Nephron (organoid): ENCODE results near the gene OTULINL.

Experiments used
- H3K27ac Mint-ChIP-seq, 3 experiments: 2 replicates each; pipeline ENCODE4 v1.8.0; 2020; ENCODE audit warnings: mixed read lengths in 3 of 3, mild to moderate bottlenecking in 2 of 3, moderate library complexity in 1 of 3
- H3K27me3 Mint-ChIP-seq: 2 replicates; pipeline ENCODE4 v1.8.0; 2021; ENCODE audit warnings: low read depth, mild to moderate bottlenecking, moderate library complexity, mixed read lengths
- H3K36me3 Mint-ChIP-seq: 2 replicates; pipeline ENCODE4 v1.8.0; 2020; ENCODE audit warnings: low read depth, mixed read lengths
- H3K4me1 Mint-ChIP-seq: 2 replicates; pipeline ENCODE4 v1.8.0; 2020; ENCODE audit warnings: mixed read lengths
- H3K4me3 Mint-ChIP-seq, 3 experiments: 2 replicates each; pipeline ENCODE4 v1.8.0; 2020; ENCODE audit warnings: mild to moderate bottlenecking in 3 of 3, mixed read lengths in 3 of 3, moderate library complexity in 2 of 3
- H3K9me3 Mint-ChIP-seq: 2 replicates; pipeline ENCODE4 v1.8.0; 2020; ENCODE audit warnings: mixed read lengths
- CTCF ChIP-seq, 3 experiments: fragments of 200-600 bp; sonication (generic); IDR thresholded peaks; one replicate each; pipeline ENCODE4 v1.5.0; 2021; ENCODE audit warnings: antibody characterized with exemption in 3 of 3; ENCODE audit not compliant: unreplicated experiment in 3 of 3

OTULINL gene

GRCh38 chr5:14572836-14573235, 8.8 kb upstream of the OTULINL start:
- no peaks in the 10 kb centered on the region for H3K36me3 Mint-ChIP-seq
- H3K4me1 Mint-ChIP-seq: no peaks in the 10 kb centered on the region
- peaks cover 5% of the 10 kb centered on the region for H3K9me3 Mint-ChIP-seq
- TF ChIP-seq CTCF (IDR thresholded peaks at IDR 0.05; ENCODE audit: unreplicated experiment in 3 of 3): no peak
- H3K27me3 Mint-ChIP-seq: peaks cover 3% of the 10 kb centered on the region
- no peak overlapping the region for H3K27ac Mint-ChIP-seq
- H3K4me3 Mint-ChIP-seq: no peak overlapping the region

GRCh38 chr5:14574096-14574495, 7.5 kb upstream of the OTULINL start:
- H3K4me3 Mint-ChIP-seq: no peak overlapping the region
- H3K36me3 Mint-ChIP-seq: no peaks in the 10 kb centered on the region

GRCh38 chr5:14574891-14575508, 6.6 kb upstream of the OTULINL start:
- Mint-ChIP-seq H3K4me3 (no peak overlapping the region), H3K36me3 (no peaks in the 10 kb centered on the region), H3K4me1 (no peaks in the 10 kb centered on the region), H3K27ac (no peak overlapping the region), H3K9me3 (no peaks in the 10 kb centered on the region), H3K27me3 (peaks cover 22% of the 10 kb centered on the region)
- no peak for TF ChIP-seq CTCF (IDR thresholded peaks at IDR 0.05; ENCODE audit: unreplicated experiment in 3 of 3)

More at GRCh38 chr5:14574096-14574495, 7.5 kb upstream of the OTULINL start:
- Mint-ChIP-seq H3K4me1 (no peaks in the 10 kb centered on the region), H3K27ac (no peak overlapping the region), H3K27me3 (peaks cover 13% of the 10 kb centered on the region), H3K9me3 (peaks cover 4% of the 10 kb centered on the region)
- TF ChIP-seq CTCF (IDR thresholded peaks at IDR 0.05; ENCODE audit: unreplicated experiment in 3 of 3): no peak

- peaks cover 7% of the 10 kb centered on the region for H3K4me1 Mint-ChIP-seq
These were observed 5.4 kb upstream of the OTULINL start for GRCh38 chr5:14576206-14576605.

GRCh38 chr5:14577079-14577725, 4.4 kb upstream of the OTULINL start:
- no peak for TF ChIP-seq CTCF (IDR thresholded peaks at IDR 0.05; ENCODE audit: unreplicated experiment in 3 of 3)
- Mint-ChIP-seq H3K4me3 (no peak overlapping the region), H3K36me3 (no peaks in the 10 kb centered on the region), H3K9me3 (no peaks in the 10 kb centered on the region), H3K4me1 (peaks cover 7% of the 10 kb centered on the region), H3K27me3 (peaks cover 34% of the 10 kb centered on the region), H3K27ac (no peak overlapping the region)

More at GRCh38 chr5:14576206-14576605, 5.4 kb upstream of the OTULINL start:
- no peak overlapping the region for H3K27ac Mint-ChIP-seq
- no peaks in the 10 kb centered on the region for H3K36me3 Mint-ChIP-seq
- H3K4me3 Mint-ChIP-seq: no peak overlapping the region
- peaks cover 32% of the 10 kb centered on the region for H3K27me3 Mint-ChIP-seq
- no peaks in the 10 kb centered on the region for H3K9me3 Mint-ChIP-seq
- TF ChIP-seq CTCF (IDR thresholded peaks at IDR 0.05; ENCODE audit: unreplicated experiment in 3 of 3): no peak

- Mint-ChIP-seq H3K4me1 (peaks cover 7% of the 10 kb centered on the region), H3K36me3 (no peaks in the 10 kb centered on the region), H3K27ac (no peak overlapping the region), H3K9me3 (no peaks in the 10 kb centered on the region), H3K4me3 (no peak overlapping the region), H3K27me3 (peaks cover 42% of the 10 kb centered on the region)
- no peak for TF ChIP-seq CTCF (IDR thresholded peaks at IDR 0.05; ENCODE audit: unreplicated experiment in 3 of 3)
These were observed 3.6 kb upstream of the OTULINL start for GRCh38 chr5:14577971-14578370.
